HepG2 (cell line): Measurements from ENCODE around the gene LAG3. TPM values are rescaled to one million over a fixed set of nuclear protein-coding genes. Genes with fewer than 3 reads are reported as not detected.

Experiments used
- BATF2 ChIP-seq: sonication (generic); formaldehyde crosslinking; IDR thresholded peaks from 2 replicates; pipeline ENCODE4 v1.8.0; 2022; ENCODE audit warnings: mild to moderate bottlenecking, missing genetic modification reagents, moderate library complexity
- CREBL2 ChIP-seq: sonication (generic); formaldehyde crosslinking; IDR thresholded peaks from 2 replicates; pipeline ENCODE4 v1.8.1; 2023; ENCODE audit warnings: missing genetic modification reagents, mild to moderate bottlenecking, borderline replicate concordance
- CREM ChIP-seq, 2 experiments: sonication (generic) in 1 of 2; formaldehyde crosslinking in 1 of 2; IDR thresholded peaks; 2 replicates each; pipeline versions ENCODE4 v1.4.0 to v1.6.1; 2016 to 2020; ENCODE audit warnings: antibody characterized with exemption in 1 of 2, mild to moderate bottlenecking in 1 of 2, missing genetic modification reagents in 1 of 2
- EP300 ChIP-seq, 3 experiments: sonication (generic) in 1 of 3; formaldehyde crosslinking in 1 of 3; IDR thresholded peaks; 2 replicates each; pipeline versions ENCODE4 v1.5.1 to v1.6.1; 2011 to 2020; ENCODE audit warnings: low read depth in 2 of 3, low read length in 2 of 3, borderline replicate concordance in 1 of 3, improper control_type of control experiment in 1 of 3, mild to moderate bottlenecking in 1 of 3, missing genetic modification reagents in 1 of 3, moderate library complexity in 1 of 3
- FOSL2 ChIP-seq: sonication (generic); formaldehyde crosslinking; IDR thresholded peaks from 2 replicates; pipeline ENCODE4 v1.4.0; 2020; ENCODE audit warnings: missing genetic modification reagents
- GFI1 ChIP-seq: sonication (generic); formaldehyde crosslinking; IDR thresholded peaks from 2 replicates; pipeline ENCODE4 v1.5.0; 2020; ENCODE audit warnings: missing genetic modification reagents, mild to moderate bottlenecking, borderline replicate concordance
- KDM6A ChIP-seq: IDR thresholded peaks from 2 replicates; pipeline ENCODE4 v1.6.1; 2016; ENCODE audit warnings: low read depth
- NBN ChIP-seq: fragments of 450-650 bp; conservative IDR thresholded peaks from 2 replicates; pipeline ENCODE4 v1.6.1; 2017
- NFYB ChIP-seq: sonication (generic); formaldehyde crosslinking; IDR thresholded peaks from 2 replicates; pipeline ENCODE4 v1.4.0; 2020; ENCODE audit warnings: missing genetic modification reagents
- NRL ChIP-seq: sonication (generic); formaldehyde crosslinking; IDR thresholded peaks from 2 replicates; pipeline ENCODE4 v1.5.0; 2020; ENCODE audit warnings: missing genetic modification reagents, mild to moderate bottlenecking, moderate library complexity, borderline replicate concordance
- PCBP2 ChIP-seq: fragments of 200-400 bp; formaldehyde crosslinking; optimal IDR thresholded peaks from 2 replicates; pipeline ENCODE3; 2018; ENCODE audit warnings: low read length, low read depth; ENCODE audit not compliant: poor library complexity, severe bottlenecking
- POGZ ChIP-seq: sonication (generic); formaldehyde crosslinking; IDR thresholded peaks from 2 replicates; pipeline ENCODE4 v1.4.0; 2020; ENCODE audit warnings: mild to moderate bottlenecking, missing genetic modification reagents
- RCOR2 ChIP-seq: IDR thresholded peaks from 2 replicates; pipeline ENCODE4 v1.6.1; 2016; ENCODE audit warnings: missing biosample characterization, missing genetic modification reagents
- SALL2 ChIP-seq: sonication (generic); formaldehyde crosslinking; IDR thresholded peaks from 2 replicates; pipeline ENCODE4 v1.8.1; 2023; ENCODE audit warnings: mild to moderate bottlenecking, missing genetic modification reagents, inconsistent platforms
- TEAD3 ChIP-seq: optimal IDR thresholded peaks from 2 replicates; pipeline ENCODE3; 2016; ENCODE audit warnings: borderline replicate concordance
- ZFP36 ChIP-seq: fragments of 150-350 bp; IDR thresholded peaks from 2 replicates; pipeline ENCODE4 v1.6.1; 2018; ENCODE audit warnings: borderline replicate concordance, low read length, low read depth; ENCODE audit not compliant: partially characterized antibody
- ZKSCAN8 ChIP-seq: IDR thresholded peaks from 2 replicates; pipeline ENCODE4 v1.6.1; 2016; ENCODE audit warnings: borderline replicate concordance, missing genetic modification reagents, missing compliant biosample characterization
- ZNF136 ChIP-seq: sonication (generic); formaldehyde crosslinking; IDR thresholded peaks from 2 replicates; pipeline ENCODE4 v1.8.1; 2022; ENCODE audit warnings: low read depth, mild to moderate bottlenecking, moderate library complexity, missing genetic modification reagents
- ZNF232 ChIP-seq: sonication (generic); formaldehyde crosslinking; IDR thresholded peaks from 2 replicates; pipeline ENCODE4 v1.4.0; 2020; ENCODE audit warnings: missing genetic modification reagents, borderline replicate concordance
- ZNF451 ChIP-seq: sonication (generic); formaldehyde crosslinking; IDR thresholded peaks from 2 replicates; pipeline ENCODE4 v1.5.0; 2020; ENCODE audit warnings: mild to moderate bottlenecking, missing genetic modification reagents
- ZNF484 ChIP-seq: sonication (generic); formaldehyde crosslinking; IDR thresholded peaks from 2 replicates; pipeline ENCODE4 v1.5.1; 2020; ENCODE audit warnings: mild to moderate bottlenecking, low read depth, missing genetic modification reagents, borderline replicate concordance
- ZNF512B ChIP-seq: sonication (generic); formaldehyde crosslinking; IDR thresholded peaks from 2 replicates; pipeline ENCODE4 v1.5.1; 2020; ENCODE audit warnings: missing genetic modification reagents, mild to moderate bottlenecking, borderline replicate concordance
- ZNF761 ChIP-seq: sonication (generic); formaldehyde crosslinking; conservative IDR thresholded peaks from 2 replicates; pipeline ENCODE4 v1.4.0; 2020; ENCODE audit warnings: mild to moderate bottlenecking, missing genetic modification reagents
- ZSCAN25 ChIP-seq: sonication (generic); formaldehyde crosslinking; IDR thresholded peaks from 2 replicates; pipeline ENCODE4 v1.8.0; 2022; ENCODE audit warnings: mild to moderate bottlenecking, missing genetic modification reagents
- polyA plus RNA-seq, 8 experiments: library from polyadenylated mRNA; depleted of rRNA in 3 of 8; stranded (reverse) in 7 of 8; unstranded in 1 of 8; fragments of >200 nt; fragmentation: Illumina TruSeq in 4 of 8; extraction: Trizol in 4 of 8; gene quantifications; 2 replicates each; pipeline versions ENCODE4 v1.2.1 to v1.2.3, GENCODE V29; 2011 to 2016; ENCODE audit warnings: low read depth in 4 of 8, missing spikeins in 1 of 8, mixed read lengths in 1 of 8; ENCODE audit not compliant: insufficient read depth in 1 of 8
- total RNA-seq, 5 experiments: library from RNA; depleted of rRNA; stranded (reverse); fragments of >200 nt; fragmentation: Illumina TruSeq; extraction: Trizol; gene quantifications; 2 replicates each; pipeline ENCODE4 v1.2.3, GENCODE V29; 2016; ENCODE audit warnings: low read depth in 1 of 5
- TF ChIP-seq, protein P1 (sequence below): sonication (generic); formaldehyde crosslinking; IDR thresholded peaks from 2 replicates; pipeline ENCODE4 v1.8.1; 2023; ENCODE audit warnings: mild to moderate bottlenecking, missing genetic modification reagents, borderline replicate concordance

LAG3 gene
- total and polyA plus RNA-seq, 2 of the 13 experiments (the other 11 are each of a cell fraction or from before 2014, with no cell fraction given) = 0.11 to 0.26 TPM

DNA sequence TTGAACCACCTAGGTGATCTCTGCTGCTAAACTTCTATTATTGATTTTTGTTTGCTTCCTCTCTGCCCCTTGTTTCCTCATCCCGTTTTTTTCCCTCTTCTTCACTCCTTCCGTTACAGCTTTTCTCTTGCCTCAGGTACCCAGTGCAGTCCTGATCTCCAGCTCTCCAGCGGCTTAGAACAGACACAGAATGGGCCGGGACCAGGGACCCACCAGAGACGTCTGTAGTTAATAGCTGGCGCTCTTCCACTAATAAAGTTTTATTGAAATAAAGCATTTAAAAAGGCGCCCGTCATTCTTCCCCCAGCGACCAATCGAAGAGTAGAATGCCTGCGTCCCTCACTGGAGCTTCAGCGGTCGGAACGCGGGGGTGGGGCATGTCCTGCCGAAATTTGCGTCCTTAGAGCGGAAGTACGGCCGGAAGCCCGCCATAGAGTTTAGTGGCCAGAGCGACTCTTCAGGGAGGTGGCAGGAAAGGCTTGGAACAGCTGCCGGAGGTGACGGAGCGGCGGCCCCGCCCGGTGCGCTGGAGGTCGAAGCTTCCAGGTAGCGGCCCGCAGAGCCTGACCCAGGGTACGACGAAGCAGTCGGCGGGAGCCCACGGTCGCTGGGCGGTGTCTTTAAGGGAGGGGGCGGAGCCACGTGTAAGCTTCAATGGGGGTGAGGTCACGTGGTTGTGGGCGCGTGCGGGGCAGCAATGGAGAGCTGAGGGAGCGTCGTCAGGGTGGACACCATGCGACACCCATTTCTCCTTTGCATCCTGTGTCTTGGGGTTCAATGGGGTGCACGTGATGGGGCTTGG, 48.5 kb upstream of the LAG3 start, which contains the start of gene COPS7A (continued):
- TF ChIP-seq ZNF512B (CRISPR knock-in tag) = no peak
- peak; percentile 75; the same call in 1 of the 2 replicates for TF ChIP-seq CREBL2 (CRISPR knock-in tag)
- TF ChIP-seq NRL (CRISPR knock-in tag) = peak; percentile 98
- peak; percentile 98 for TF ChIP-seq CREM (IDR thresholded peaks at IDR 0.05)
- peak; percentile 31; the same call in 1 of the 2 replicates for TF ChIP-seq CREM (CRISPR knock-in tag; IDR thresholded peaks at IDR 0.05)
- TF ChIP-seq TEAD3 (CRISPR knock-in tag) = peak; percentile 80
- TF ChIP-seq ZNF232 = peak; percentile 91; the same call in 1 of the 2 replicates
- TF ChIP-seq ZNF484 (CRISPR knock-in tag) = no peak
- peak; percentile 74; the same call in 1 of the 2 replicates for TF ChIP-seq ZNF761
- no peak; the same call in 1 of the 2 replicates for TF ChIP-seq RCOR2 (CRISPR knock-in tag)
- TF ChIP-seq NBN = no peak
- peak; percentile 93; the same call in 1 of the 2 replicates for TF ChIP-seq ZNF451 (CRISPR knock-in tag)
- TF ChIP-seq ZSCAN25 (CRISPR knock-in tag) = peak; percentile 65; the same call in 1 of the 2 replicates
- TF ChIP-seq POGZ (CRISPR knock-in tag) = peak; percentile 89
- no peak; the same call in 1 of the 2 replicates for TF ChIP-seq BATF2 (CRISPR knock-in tag)
- TF ChIP-seq FOSL2 = peak; percentile 51
- TF ChIP-seq KDM6A = no peak
- TF ChIP-seq, protein P1, sequence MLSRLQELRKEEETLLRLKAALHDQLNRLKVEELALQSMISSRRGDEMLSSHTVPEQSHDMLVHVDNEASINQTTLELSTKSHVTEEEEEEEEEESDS (CRISPR knock-in tag) = no peak; the same call in 1 of the 2 replicates
- no peak for TF ChIP-seq ZFP36
- TF ChIP-seq SALL2 (CRISPR knock-in tag) = peak; percentile 95
- peak in 1 of 2 experiments; percentile 58; a peak in 1 of 4 replicates for TF ChIP-seq EP300 (IDR thresholded peaks at IDR 0.05; ENCODE audit: low read depth in 2 of 2, low read length in 2 of 2)
- TF ChIP-seq EP300 (CRISPR knock-in tag; IDR thresholded peaks at IDR 0.05; ENCODE audit: borderline replicate concordance) = 0 out of 2 replicates have a peak, but pooled peaks have one; percentile 25
- TF ChIP-seq ZKSCAN8 = 0 out of 2 replicates have a peak, but pooled peaks have one; percentile 8
- peak; percentile 80 for TF ChIP-seq NFYB (CRISPR knock-in tag)
- no peak for TF ChIP-seq PCBP2
- 0 out of 2 replicates have a peak, but pooled peaks have one; percentile 73 for TF ChIP-seq ZNF136 (CRISPR knock-in tag)
- TF ChIP-seq GFI1 (CRISPR knock-in tag) = peak; percentile 81
